HepG2 (cell line): Measurements from ENCODE around the gene MDH2. TPM values are rescaled to one million over a fixed set of nuclear protein-coding genes. Genes with fewer than 3 reads are reported as not detected.

Experiments
- ATF4 ChIP-seq, 2 experiments: fragments of 450-650 bp in 1 of 2; sonication (generic) in 1 of 2; formaldehyde crosslinking; IDR thresholded peaks; 2 replicates each; pipeline versions ENCODE4 v1.5.0 to v1.8.0; 2020 to 2022; ENCODE audit warnings: mild to moderate bottlenecking in 1 of 2, missing genetic modification reagents in 1 of 2
- BCL3 ChIP-seq: sonication (generic); formaldehyde crosslinking; IDR thresholded peaks from 2 replicates; pipeline ENCODE4 v1.5.1; 2020; ENCODE audit warnings: mild to moderate bottlenecking, missing genetic modification reagents, moderate library complexity
- FOXM1 ChIP-seq: sonication (generic); formaldehyde crosslinking; IDR thresholded peaks from 2 replicates; pipeline ENCODE4 v1.5.0; 2020; ENCODE audit warnings: missing genetic modification reagents
- GABPB1 ChIP-seq: IDR thresholded peaks from 2 replicates; pipeline ENCODE4 v1.6.1; 2016; ENCODE audit warnings: mild to moderate bottlenecking, missing genetic modification reagents, moderate library complexity, missing compliant biosample characterization
- MEIS1 ChIP-seq: sonication (generic); formaldehyde crosslinking; IDR thresholded peaks from 2 replicates; pipeline ENCODE4 v1.9.0; 2021; ENCODE audit warnings: mild to moderate bottlenecking, missing genetic modification reagents, moderate library complexity, borderline replicate concordance
- NFAT5 ChIP-seq: sonication (generic); formaldehyde crosslinking; IDR thresholded peaks from 2 replicates; pipeline ENCODE4 v1.4.0; 2020; ENCODE audit warnings: missing genetic modification reagents
- NR2C2 ChIP-seq: sonication (generic); formaldehyde crosslinking; IDR thresholded peaks from 2 replicates; pipeline ENCODE4 v1.4.0; 2020; ENCODE audit warnings: missing genetic modification reagents, mild to moderate bottlenecking, moderate library complexity, borderline replicate concordance
- SNAPC4 ChIP-seq: sonication (generic); formaldehyde crosslinking; IDR thresholded peaks from 2 replicates; pipeline ENCODE4 v1.4.0; 2020; ENCODE audit warnings: mild to moderate bottlenecking, missing genetic modification reagents
- ZBTB38 ChIP-seq: sonication (generic); formaldehyde crosslinking; IDR thresholded peaks from 2 replicates; pipeline ENCODE4 v1.5.1; 2020; ENCODE audit warnings: mild to moderate bottlenecking, missing genetic modification reagents
- ZIK1 ChIP-seq: sonication (generic); formaldehyde crosslinking; IDR thresholded peaks from 2 replicates; pipeline ENCODE4 v1.5.0; 2020; ENCODE audit warnings: mild to moderate bottlenecking, low read depth, missing genetic modification reagents, borderline replicate concordance
- ZNF20 ChIP-seq: sonication (generic); formaldehyde crosslinking; IDR thresholded peaks from 2 replicates; pipeline ENCODE4 v1.4.0; 2020; ENCODE audit warnings: mild to moderate bottlenecking, moderate library complexity, missing genetic modification reagents
- ZNF704 ChIP-seq: sonication (generic); formaldehyde crosslinking; IDR thresholded peaks from 2 replicates; pipeline ENCODE4 v1.8.1; 2023; ENCODE audit warnings: mild to moderate bottlenecking, inconsistent platforms, moderate library complexity, missing genetic modification reagents, borderline replicate concordance
- polyA plus RNA-seq, 8 experiments: library from polyadenylated mRNA; depleted of rRNA in 3 of 8; stranded (reverse) in 7 of 8; unstranded in 1 of 8; fragments of >200 nt; fragmentation: Illumina TruSeq in 4 of 8; extraction: Trizol in 4 of 8; gene quantifications; 2 replicates each; pipeline versions ENCODE4 v1.2.1 to v1.2.3, GENCODE V29; 2011 to 2016; ENCODE audit warnings: low read depth in 4 of 8, missing spikeins in 1 of 8, mixed read lengths in 1 of 8; ENCODE audit not compliant: insufficient read depth in 1 of 8
- total RNA-seq, 5 experiments: library from RNA; depleted of rRNA; stranded (reverse); fragments of >200 nt; fragmentation: Illumina TruSeq; extraction: Trizol; gene quantifications; 2 replicates each; pipeline ENCODE4 v1.2.3, GENCODE V29; 2016; ENCODE audit warnings: low read depth in 1 of 5

Gene MDH2
- total and polyA plus RNA-seq, 2 of the 13 experiments (the other 11 are each of a cell fraction or from before 2014, with no cell fraction given) = 81.4 to 90.3 TPM

- TF ChIP-seq SNAPC4 (CRISPR knock-in tag) = no peak
- no peak for TF ChIP-seq ZNF20 (CRISPR knock-in tag)
- TF ChIP-seq NFAT5 (CRISPR knock-in tag) = no peak; the same call in 1 of the 2 replicates
- TF ChIP-seq ZIK1 = peak; percentile 77; the same call in 1 of the 2 replicates
- peak; percentile 95 for TF ChIP-seq NR2C2 (CRISPR knock-in tag)
- TF ChIP-seq GABPB1 = peak; percentile 99
- TF ChIP-seq BCL3 (CRISPR knock-in tag) = peak; percentile 91
- no peak for TF ChIP-seq ATF4 (CRISPR knock-in tag; IDR thresholded peaks at IDR 0.05)
- TF ChIP-seq ZBTB38 = peak; percentile 76
- TF ChIP-seq FOXM1 (CRISPR knock-in tag) = no peak; the same call in 1 of the 2 replicates
- TF ChIP-seq ZNF704 (CRISPR knock-in tag) = peak; percentile 66; the same call in 1 of the 2 replicates
- TF ChIP-seq MEIS1 (CRISPR knock-in tag) = no peak; the same call in 1 of the 2 replicates
These were observed at the start of gene MDH2, which contains the start of gene STYXL1 (continued) for GRCh38 chr7:76047811-76048667.
